Measurements from ENCODE around the gene KRTAP12-3.

- no peak for TF ChIP-seq CTCF (conservative IDR thresholded peaks at IDR 0.05; ENCODE audit: low read depth, low read length)
- TF ChIP-seq EZH2 (IDR thresholded peaks at IDR 0.05; ENCODE audit: borderline replicate concordance, low read depth, low read length, poor library complexity, severe bottlenecking) = no peak
Observed at GRCh38 chr21:44648557-44649311, 9.0 kb upstream of the KRTAP12-3 start.

Data from A673 (cell line).